H1 (cell line): ENCODE data around the gene DIP2C.

Experiments used
- EP300 ChIP-seq, 2 experiments: IDR thresholded peaks; 1 replicate in 1 of 2; 2 replicates in 1 of 2; pipeline ENCODE4 v1.6.1; 2011 to 2012; ENCODE audit warnings: low read depth in 2 of 2, low read length in 2 of 2, mild to moderate bottlenecking in 2 of 2, borderline replicate concordance in 1 of 2, inconsistent platforms in 1 of 2, moderate library complexity in 1 of 2
- MAFK ChIP-seq: IDR thresholded peaks from 2 replicates; pipeline ENCODE4 v1.6.1; 2012; ENCODE audit warnings: low read depth, mild to moderate bottlenecking, improper control_type of control experiment, low read length
- POLR2A ChIP-seq, 2 experiments: IDR thresholded peaks; 1 replicate in 1 of 2; 2 replicates in 1 of 2; pipeline ENCODE4 v1.6.1; 2011; ENCODE audit warnings: low read depth in 2 of 2, low read length in 2 of 2, mild to moderate bottlenecking in 2 of 2; ENCODE audit errors: control extremely low read depth in 1 of 2
- POLR2AphosphoS5 ChIP-seq: IDR thresholded peaks from 2 replicates; pipeline ENCODE4 v1.6.1; 2011; ENCODE audit warnings: low read depth, low read length
- SIN3A ChIP-seq, 2 experiments: IDR thresholded peaks in 1 of 2; conservative IDR thresholded peaks in 1 of 2; 2 replicates each; pipeline ENCODE4 v1.6.1; 2011 to 2012; ENCODE audit warnings: low read length in 2 of 2, improper control_type of control experiment in 1 of 2, low read depth in 1 of 2, mild to moderate bottlenecking in 1 of 2
- TF ChIP-seq, protein P1 (sequence below): IDR thresholded peaks from 2 replicates; pipeline ENCODE4 v1.6.1; 2012; ENCODE audit warnings: inconsistent platforms
- TF ChIP-seq, protein P2 (sequence below): IDR thresholded peaks from 2 replicates; pipeline ENCODE4 v1.6.1; 2011; ENCODE audit warnings: low read depth, mild to moderate bottlenecking, low read length; ENCODE audit not compliant: insufficient read depth
- TF ChIP-seq, protein P3 (sequence below), 3 experiments: IDR thresholded peaks; 1 replicate in 2 of 3; 2 replicates in 1 of 3; pipeline versions ENCODE4 v1.5.1 to v1.6.1; 2011; ENCODE audit warnings: low read length in 3 of 3, mild to moderate bottlenecking in 3 of 3, inconsistent platforms in 2 of 3, low read depth in 1 of 3, moderate library complexity in 1 of 3; ENCODE audit not compliant: insufficient read depth in 1 of 3; ENCODE audit errors: control extremely low read depth in 1 of 3

DNA sequence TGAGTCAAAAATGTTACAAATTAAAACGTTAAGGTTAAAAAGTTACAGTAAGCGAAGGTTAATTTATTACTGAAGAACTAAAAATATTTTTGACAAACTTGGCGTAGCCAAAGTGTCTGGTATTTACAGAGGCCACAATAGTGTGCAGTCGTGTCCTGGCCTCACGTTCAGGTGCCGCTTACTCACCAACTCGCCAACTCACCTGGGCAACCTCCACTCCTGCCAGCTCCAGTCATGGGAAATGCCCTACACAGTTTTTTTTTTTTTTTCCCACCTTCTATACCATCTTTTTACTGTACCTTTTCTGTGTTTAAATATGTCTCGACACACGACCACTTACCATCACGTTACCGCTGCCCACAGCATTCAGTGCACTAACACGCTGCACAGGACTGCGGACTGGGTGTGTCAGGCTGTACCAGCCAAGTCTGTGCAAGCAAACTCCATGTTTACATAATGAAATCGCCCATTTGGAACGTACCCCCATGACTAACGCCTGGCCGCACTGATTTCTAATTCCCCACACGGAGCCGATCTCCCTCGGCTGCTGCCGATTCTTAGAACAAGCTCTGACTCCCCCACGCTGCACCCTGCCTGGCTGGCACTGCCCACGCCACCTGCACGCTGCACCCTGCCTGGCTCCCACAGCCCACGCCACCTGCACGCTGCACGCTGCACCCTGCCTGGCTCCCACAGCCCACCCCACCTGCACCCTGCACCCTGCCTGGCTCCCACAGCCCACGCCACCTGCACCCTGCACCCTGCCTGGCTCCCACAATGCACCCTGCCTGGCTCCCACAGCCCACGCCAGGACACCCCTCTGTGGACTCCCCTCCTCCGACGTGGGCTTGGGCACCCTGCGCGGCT is 351.1 kb downstream of the DIP2C start:
- TF ChIP-seq POLR2A (IDR thresholded peaks at IDR 0.05; ENCODE audit: control extremely low read depth in 1 of 2, low read depth in 2 of 2, low read length in 2 of 2), result no peak
- TF ChIP-seq POLR2AphosphoS5, result no peak
- TF ChIP-seq, protein P1, sequence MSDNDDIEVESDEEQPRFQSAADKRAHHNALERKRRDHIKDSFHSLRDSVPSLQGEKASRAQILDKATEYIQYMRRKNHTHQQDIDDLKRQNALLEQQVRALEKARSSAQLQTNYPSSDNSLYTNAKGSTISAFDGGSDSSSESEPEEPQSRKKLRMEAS, result no peak
- TF ChIP-seq, protein P2, sequence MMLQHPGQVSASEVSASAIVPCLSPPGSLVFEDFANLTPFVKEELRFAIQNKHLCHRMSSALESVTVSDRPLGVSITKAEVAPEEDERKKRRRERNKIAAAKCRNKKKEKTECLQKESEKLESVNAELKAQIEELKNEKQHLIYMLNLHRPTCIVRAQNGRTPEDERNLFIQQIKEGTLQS, result no peak
- no peak for TF ChIP-seq SIN3A (conservative IDR thresholded peaks at IDR 0.05 in 1 of 2, IDR thresholded peaks at IDR 0.05 in 1 of 2; ENCODE audit: low read depth in 1 of 2, low read length in 2 of 2)
- TF ChIP-seq, protein P3, sequence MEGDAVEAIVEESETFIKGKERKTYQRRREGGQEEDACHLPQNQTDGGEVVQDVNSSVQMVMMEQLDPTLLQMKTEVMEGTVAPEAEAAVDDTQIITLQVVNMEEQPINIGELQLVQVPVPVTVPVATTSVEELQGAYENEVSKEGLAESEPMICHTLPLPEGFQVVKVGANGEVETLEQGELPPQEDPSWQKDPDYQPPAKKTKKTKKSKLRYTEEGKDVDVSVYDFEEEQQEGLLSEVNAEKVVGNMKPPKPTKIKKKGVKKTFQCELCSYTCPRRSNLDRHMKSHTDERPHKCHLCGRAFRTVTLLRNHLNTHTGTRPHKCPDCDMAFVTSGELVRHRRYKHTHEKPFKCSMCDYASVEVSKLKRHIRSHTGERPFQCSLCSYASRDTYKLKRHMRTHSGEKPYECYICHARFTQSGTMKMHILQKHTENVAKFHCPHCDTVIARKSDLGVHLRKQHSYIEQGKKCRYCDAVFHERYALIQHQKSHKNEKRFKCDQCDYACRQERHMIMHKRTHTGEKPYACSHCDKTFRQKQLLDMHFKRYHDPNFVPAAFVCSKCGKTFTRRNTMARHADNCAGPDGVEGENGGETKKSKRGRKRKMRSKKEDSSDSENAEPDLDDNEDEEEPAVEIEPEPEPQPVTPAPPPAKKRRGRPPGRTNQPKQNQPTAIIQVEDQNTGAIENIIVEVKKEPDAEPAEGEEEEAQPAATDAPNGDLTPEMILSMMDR (IDR thresholded peaks at IDR 0.05; ENCODE audit: control extremely low read depth in 1 of 3, insufficient read depth in 1 of 3, low read depth in 1 of 3, low read length in 3 of 3), result no peak
- no peak for TF ChIP-seq MAFK
- no peak for TF ChIP-seq EP300 (IDR thresholded peaks at IDR 0.05; ENCODE audit: borderline replicate concordance in 1 of 2, low read depth in 2 of 2, low read length in 2 of 2)
